NCI-H748 treated with DMSO at 0.1 percent for 48 hours (cell line): ENCODE results near the gene LY6G5B.

Experiments
- DNase-seq: peaks from one replicate; lab custom pipeline; 2025; lab: John Stamatoyannopoulos, UW

Gene LY6G5B

GRCh38 chr6:31715022-31715958, 45.5 kb downstream of the LY6G5B start, which contains the start of gene LY6G6D:
Gene LY6G6D, plus strand, starts transcription at chr6:31715348. Its CDS starts 8 bp downstream, at chr6:31715356.
- DNase-seq: no peak

- no peak for DNase-seq
Observed at GRCh38 chr6:31717499-31718222, 47.9 kb downstream of the LY6G5B start.

GRCh38 chr6:31718265-31718664, 48.5 kb downstream of the LY6G5B start:
- DNase-seq: peak; percentile 84

GRCh38 chr6:31719001-31719400, 49.2 kb downstream of the LY6G5B start:
- no peak for DNase-seq

GRCh38 chr6:31720196-31720770, 50.5 kb downstream of the LY6G5B start:
- DNase-seq: no peak

- DNase-seq: no peak
Observed at GRCh38 chr6:31721351-31722020, 51.7 kb downstream of the LY6G5B start, which contains the start of gene LY6G6C. Gene LY6G6C, minus strand, starts transcription at chr6:31721746. Its CDS starts 67 bp downstream, at chr6:31721679.

- no peak for DNase-seq
Observed at GRCh38 chr6:31722173-31722572, 52.4 kb downstream of the LY6G5B start.
